Neural cell (in vitro differentiated cells): ENCODE measurements around the gene DDC. TPM values are rescaled to one million over a fixed set of nuclear protein-coding genes. Genes with fewer than 3 reads are reported as not detected.

Source experiments
- H2AFZ ChIP-seq: fragments of 200-600, 300-800 bp; sonication (generic), shearing (Covaris generic); 2 replicates; pipeline ENCODE4 v1.6.0; 2014; ENCODE audit warnings: low read depth, mild to moderate bottlenecking, antibody characterized with exemption, low read length, moderate library complexity
- H3F3A ChIP-seq: fragments of 200-600 bp; shearing (Covaris generic); 2 replicates; pipeline ENCODE4 v1.6.1; 2016; ENCODE audit warnings: mild to moderate bottlenecking, moderate library complexity, mixed read lengths, antibody characterized with exemption, low read length; ENCODE audit not compliant: insufficient read depth, poor library complexity, severe bottlenecking
- H3K27ac ChIP-seq: fragments of 200-600, 300-800 bp; sonication (generic), shearing (Covaris generic); 2 replicates; pipeline ENCODE4 v1.5.1; 2014; ENCODE audit warnings: mild to moderate bottlenecking, low read length, moderate library complexity
- H3K27me3 ChIP-seq: fragments of 300-800, 200-600 bp; sonication (generic), shearing (Covaris generic); 2 replicates; pipeline ENCODE4 v1.6.0; 2014; ENCODE audit warnings: mild to moderate bottlenecking, low read depth, low read length, moderate library complexity; ENCODE audit not compliant: insufficient read depth
- H3K36me3 ChIP-seq: fragments of 300-800, 200-600 bp; sonication (generic), shearing (Covaris generic); 2 replicates; pipeline ENCODE4 v1.5.1; 2014; ENCODE audit warnings: mild to moderate bottlenecking, antibody characterized with exemption, low read length, moderate library complexity; ENCODE audit not compliant: insufficient read depth
- H3K4me2 ChIP-seq: fragments of 300-800, 200-600 bp; sonication (generic), shearing (Covaris generic); 2 replicates; pipeline ENCODE4 v1.6.0; 2014; ENCODE audit warnings: mild to moderate bottlenecking, low read length
- H3K4me3 ChIP-seq: fragments of 300-800, 200-600 bp; sonication (generic), shearing (Covaris generic); 2 replicates; pipeline ENCODE4 v1.5.1; 2014; ENCODE audit warnings: mild to moderate bottlenecking, low read length, moderate library complexity
- H3K79me2 ChIP-seq: fragments of 200-600 bp; shearing (Covaris generic); replicated peaks from 2 replicates; pipeline ENCODE4 v1.6.0; 2014; ENCODE audit warnings: mild to moderate bottlenecking, low read length, moderate library complexity; ENCODE audit not compliant: insufficient read depth
- H3K9ac ChIP-seq: fragments of 300-800, 200-600 bp; sonication (generic), shearing (Covaris generic); 2 replicates; pipeline ENCODE4 v1.6.1; 2016; ENCODE audit warnings: mild to moderate bottlenecking, low read length, mixed read lengths
- H3K9me2 ChIP-seq: fragments of 200-600 bp; shearing (Covaris generic); 2 replicates; pipeline ENCODE4 v1.6.1; 2016; ENCODE audit warnings: mild to moderate bottlenecking, low read length, mixed read lengths; ENCODE audit not compliant: insufficient read depth
- H3K9me3 ChIP-seq: fragments of 200-600, 300-800 bp; sonication (generic), shearing (Covaris generic); 2 replicates; pipeline ENCODE4 v1.6.1; 2016; ENCODE audit warnings: mild to moderate bottlenecking, mixed run types, low read length, moderate library complexity, mixed read lengths
- H4K20me1 ChIP-seq: fragments of 200-600 bp; shearing (Covaris generic); 2 replicates; pipeline ENCODE4 v1.6.1; 2016; ENCODE audit warnings: mild to moderate bottlenecking, mixed run types; ENCODE audit not compliant: insufficient read depth
- EP300 ChIP-seq: fragments of 450-650 bp; conservative IDR thresholded peaks from 2 replicates; pipeline ENCODE4 v1.6.1; 2014; ENCODE audit warnings: antibody characterized with exemption, mild to moderate bottlenecking, moderate library complexity; ENCODE audit not compliant: poor library complexity, severe bottlenecking
- EZH2 ChIP-seq: fragments of 200-600, 300-800 bp; shearing (Covaris generic), sonication (generic); IDR thresholded peaks from 2 replicates; pipeline ENCODE4 v1.6.1; 2014; ENCODE audit warnings: antibody characterized with exemption, low read length, borderline replicate concordance, mild to moderate bottlenecking; ENCODE audit not compliant: insufficient read depth, poor library complexity, severe bottlenecking
- MXI1 ChIP-seq: fragments of 450-650 bp; conservative IDR thresholded peaks from 2 replicates; pipeline ENCODE4 v1.6.1; 2014; ENCODE audit warnings: antibody characterized with exemption, mild to moderate bottlenecking; ENCODE audit not compliant: poor library complexity, severe bottlenecking
- POLR2AphosphoS5 ChIP-seq: IDR thresholded peaks from 2 replicates; pipeline ENCODE4 v1.6.1; 2012
- RAD21 ChIP-seq: fragments of 450-650 bp; conservative IDR thresholded peaks from 2 replicates; pipeline ENCODE4 v1.6.1; 2014; ENCODE audit warnings: antibody characterized with exemption, mild to moderate bottlenecking, moderate library complexity
- REST ChIP-seq: IDR thresholded peaks from 2 replicates; pipeline ENCODE4 v1.6.1; 2012; ENCODE audit warnings: borderline replicate concordance
- SMC3 ChIP-seq: fragments of 450-650 bp; conservative IDR thresholded peaks from 2 replicates; pipeline ENCODE4 v1.6.1; 2014; ENCODE audit warnings: antibody characterized with exemption, mild to moderate bottlenecking, moderate library complexity; ENCODE audit not compliant: poor library complexity
- TAF1 ChIP-seq: IDR thresholded peaks from 2 replicates; pipeline ENCODE4 v1.6.1; 2012; ENCODE audit warnings: low read depth
- polyA plus RNA-seq: library from polyadenylated mRNA; depleted of rRNA; stranded (reverse); fragments of >200 nt; gene quantifications from 2 replicates; pipeline ENCODE4 v1.2.3, GENCODE V29; 2014
- TF ChIP-seq, protein P1 (sequence below): fragments of 450-650 bp; IDR thresholded peaks from 2 replicates; pipeline ENCODE4 v1.5.1; 2014; ENCODE audit warnings: antibody characterized with exemption, mild to moderate bottlenecking, moderate library complexity; ENCODE audit not compliant: poor library complexity, severe bottlenecking

DDC gene
- polyA plus RNA-seq, 1 donor from 2014 or later, result 42.9 TPM

GRCh38 chr7:50491943-50492342, 73.3 kb downstream of the DDC start:
- Histone ChIP-seq H3K4me2 (no peak overlapping the region), H3K9ac (no peak overlapping the region), H3K4me3 (no peak overlapping the region), H3F3A (no peaks in the 10 kb centered on the region), H2AFZ (no peak overlapping the region), H3K9me2 (no peaks in the 10 kb centered on the region), H3K79me2 (no peaks in the 10 kb centered on the region), H3K27me3 (no peaks in the 10 kb centered on the region), H3K27ac (no peak overlapping the region), H3K9me3 (no peaks in the 10 kb centered on the region), H4K20me1 (no peaks in the 10 kb centered on the region), H3K36me3 (no peaks in the 10 kb centered on the region)
- TF ChIP-seq REST (no peak), SMC3 (no peak), RAD21 (no peak), EZH2 (no peak), POLR2AphosphoS5 (no peak), MXI1 (no peak), EP300 (no peak), TAF1 (no peak)
- TF ChIP-seq, protein P1, sequence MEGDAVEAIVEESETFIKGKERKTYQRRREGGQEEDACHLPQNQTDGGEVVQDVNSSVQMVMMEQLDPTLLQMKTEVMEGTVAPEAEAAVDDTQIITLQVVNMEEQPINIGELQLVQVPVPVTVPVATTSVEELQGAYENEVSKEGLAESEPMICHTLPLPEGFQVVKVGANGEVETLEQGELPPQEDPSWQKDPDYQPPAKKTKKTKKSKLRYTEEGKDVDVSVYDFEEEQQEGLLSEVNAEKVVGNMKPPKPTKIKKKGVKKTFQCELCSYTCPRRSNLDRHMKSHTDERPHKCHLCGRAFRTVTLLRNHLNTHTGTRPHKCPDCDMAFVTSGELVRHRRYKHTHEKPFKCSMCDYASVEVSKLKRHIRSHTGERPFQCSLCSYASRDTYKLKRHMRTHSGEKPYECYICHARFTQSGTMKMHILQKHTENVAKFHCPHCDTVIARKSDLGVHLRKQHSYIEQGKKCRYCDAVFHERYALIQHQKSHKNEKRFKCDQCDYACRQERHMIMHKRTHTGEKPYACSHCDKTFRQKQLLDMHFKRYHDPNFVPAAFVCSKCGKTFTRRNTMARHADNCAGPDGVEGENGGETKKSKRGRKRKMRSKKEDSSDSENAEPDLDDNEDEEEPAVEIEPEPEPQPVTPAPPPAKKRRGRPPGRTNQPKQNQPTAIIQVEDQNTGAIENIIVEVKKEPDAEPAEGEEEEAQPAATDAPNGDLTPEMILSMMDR, result no peak

GRCh38 chr7:50491209-50491608, 74.0 kb downstream of the DDC start:
- Histone ChIP-seq H3K27ac (no peak overlapping the region), H3F3A (no peaks in the 10 kb centered on the region), H3K9me3 (no peaks in the 10 kb centered on the region), H2AFZ (no peak overlapping the region), H4K20me1 (no peaks in the 10 kb centered on the region), H3K9ac (no peak overlapping the region), H3K4me3 (no peak overlapping the region), H3K4me2 (no peak overlapping the region), H3K79me2 (no peaks in the 10 kb centered on the region), H3K36me3 (no peaks in the 10 kb centered on the region), H3K27me3 (no peaks in the 10 kb centered on the region), H3K9me2 (no peaks in the 10 kb centered on the region)
- TF ChIP-seq EZH2 (no peak), MXI1 (no peak), REST (no peak), POLR2AphosphoS5 (no peak), EP300 (no peak), RAD21 (no peak), SMC3 (no peak)
- TF ChIP-seq, protein P1, result no peak
